HG02798 (cell line): ENCODE results near the gene SCTR.

Experiments
- ATAC-seq: cut with Tn5 transposase; IDR thresholded peaks from one replicate; pipeline ENCODE4 v1.9.1; 2021; ENCODE audit warnings: mild to moderate bottlenecking; ENCODE audit not compliant: unreplicated experiment, poor library complexity

Gene SCTR

GRCh38 chr2:119523952-119524694, at the start of gene SCTR:
Gene SCTR, minus strand, starts transcription at chr2:119524483. Its CDS starts 257 bp downstream, at chr2:119524226.
- ATAC-seq = no peak

- no peak for ATAC-seq
Observed at GRCh38 chr2:119567292-119567691, 43.0 kb upstream of the SCTR start.

GRCh38 chr2:119565481-119565880, 41.2 kb upstream of the SCTR start:
- ATAC-seq = no peak

- ATAC-seq = no peak
Observed at GRCh38 chr2:119553687-119554344, 29.5 kb upstream of the SCTR start.

GRCh38 chr2:119552902-119553301, 28.6 kb upstream of the SCTR start:
- no peak for ATAC-seq

- no peak for ATAC-seq
Observed at GRCh38 chr2:119550856-119551255, 26.6 kb upstream of the SCTR start.

GRCh38 chr2:119550346-119550745, 26.1 kb upstream of the SCTR start:
- ATAC-seq = no peak

- no peak for ATAC-seq
Observed at GRCh38 chr2:119549241-119549640, 25.0 kb upstream of the SCTR start.

- ATAC-seq = no peak
Observed at GRCh38 chr2:119548516-119549120, 24.3 kb upstream of the SCTR start.

- no peak for ATAC-seq
Observed at GRCh38 chr2:119546447-119546767, 22.1 kb upstream of the SCTR start.

GRCh38 chr2:119545754-119546446, 21.6 kb upstream of the SCTR start:
- ATAC-seq = no peak

GRCh38 chr2:119544939-119545475, 20.7 kb upstream of the SCTR start:
- ATAC-seq = no peak

GRCh38 chr2:119544075-119544938, 20.0 kb upstream of the SCTR start, which contains the start of gene CFAP221:
Gene CFAP221, plus strand, starts transcription at chr2:119544449. Its CDS starts 1,683 bp downstream, at chr2:119546132.
- peak; percentile 83 for ATAC-seq

GRCh38 chr2:119541476-119541875, 17.2 kb upstream of the SCTR start:
- ATAC-seq = no peak

- ATAC-seq = no peak
Observed at GRCh38 chr2:119537792-119538191, 13.5 kb upstream of the SCTR start.

- no peak for ATAC-seq
Observed at GRCh38 chr2:119536707-119537106, 12.4 kb upstream of the SCTR start.

GRCh38 chr2:119536211-119536610, 11.9 kb upstream of the SCTR start:
- no peak for ATAC-seq

GRCh38 chr2:119533560-119533959, 9.3 kb upstream of the SCTR start:
- no peak for ATAC-seq

GRCh38 chr2:119531292-119531691, 7.0 kb upstream of the SCTR start:
- no peak for ATAC-seq

- ATAC-seq = no peak
Observed at GRCh38 chr2:119527999-119528398, 3.7 kb upstream of the SCTR start.
